Prostate gland (tissue), 2 donors: ENCODE data around the gene HECW1.

Source experiments
- CTCF ChIP-seq, 4 experiments: fragments of 200-600 bp in 2 of 4; fragments of 450-650 bp in 2 of 4; sonication (generic) in 2 of 4; IDR thresholded peaks; 1 replicate in 3 of 4; 2 replicates in 1 of 4; pipeline ENCODE4 v1.5.1; 2016 to 2019; ENCODE audit warnings: antibody characterized with exemption in 4 of 4, mild to moderate bottlenecking in 2 of 4, moderate library complexity in 2 of 4
- POLR2A ChIP-seq: fragments of 450-650 bp; IDR thresholded peaks from one replicate; pipeline ENCODE4 v1.6.1; 2016; ENCODE audit warnings: antibody characterized with exemption, mild to moderate bottlenecking

- no peak for TF ChIP-seq CTCF (IDR thresholded peaks at IDR 0.05)
- TF ChIP-seq POLR2A: no peak
Observed at GRCh38 chr7:43265139-43265538, 152.7 kb downstream of the HECW1 start.
